Measurements from ENCODE around the gene BBS12.

DNA sequence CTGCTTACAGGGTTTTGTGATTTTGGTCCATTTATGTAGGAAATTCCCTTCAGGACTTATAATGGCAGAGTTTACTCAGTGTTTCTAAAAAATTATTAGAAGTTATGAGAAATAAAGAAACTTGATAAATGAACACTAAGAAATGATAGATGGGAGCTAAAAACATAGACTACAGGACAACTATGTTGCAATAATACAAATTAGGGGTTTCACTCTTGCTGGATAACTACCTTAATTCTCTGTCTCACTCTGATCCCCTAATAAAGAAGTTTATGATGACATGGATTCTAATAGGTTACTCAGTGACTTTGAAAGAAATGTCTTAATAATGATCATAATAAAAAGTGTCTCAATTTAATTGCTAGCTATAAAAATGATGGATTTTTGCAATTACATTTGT, 23.3 kb upstream of the BBS12 start:
- TF ChIP-seq POLR2AphosphoS5 (IDR thresholded peaks at IDR 0.05; ENCODE audit: low read depth, low read length) (no peak), POLR2A (IDR thresholded peaks at IDR 0.05; ENCODE audit: low read depth, low read length) (no peak), TAF1 (IDR thresholded peaks at IDR 0.05; ENCODE audit: borderline replicate concordance, low read depth, low read length) (no peak)
